Left ventricle myocardium inferior (tissue), 1 donor: Measurements from ENCODE around the gene UROC1. TPM values are rescaled to one million over a fixed set of nuclear protein-coding genes. Genes with fewer than 3 reads are reported as not detected.

Source experiments
- DNase-seq: peaks from one replicate; pipeline ENCODE4 v3.0.0-alpha.2; 2020
- H3K27ac ChIP-seq: fragments of 200-600 bp; replicated peaks from 2 replicates; pipeline ENCODE4 v1.8.0; 2021
- H3K27me3 ChIP-seq: fragments of 200-600 bp; 2 replicates; pipeline ENCODE4 v1.8.0; 2021; ENCODE audit warnings: low read depth
- H3K36me3 ChIP-seq: fragments of 200-600 bp; 2 replicates; pipeline ENCODE4 v1.8.0; 2021
- H3K4me1 ChIP-seq: fragments of 200-600 bp; 2 replicates; pipeline ENCODE4 v1.8.0; 2021
- H3K4me3 ChIP-seq: fragments of 200-600 bp; 2 replicates; pipeline ENCODE4 v1.8.0; 2021; ENCODE audit warnings: mild to moderate bottlenecking, moderate library complexity
- H3K9me3 ChIP-seq: fragments of 200-600 bp; replicated peaks from 2 replicates; pipeline ENCODE4 v1.8.0; 2021
- CTCF ChIP-seq: fragments of 200-600 bp; IDR thresholded peaks from 2 replicates; pipeline ENCODE4 v1.8.0; 2021; ENCODE audit warnings: antibody characterized with exemption, mild to moderate bottlenecking, borderline replicate concordance
- intact Hi-C: fragments of 100-400 bp; cut with micrococcal nuclease; formaldehyde crosslinking; loops from one replicate; pipeline ENCODE4 v1.11.0; 2022
- total RNA-seq: library from RNA; stranded (reverse); fragmentation: NEBNext Ultra II Directional; extraction: Animal tissue kit (Norgen Biotek cat#: 25700); gene quantifications from one replicate; pipeline ENCODE4 v1.2.1, GENCODE V29; 2021
- donor health status: DM: no; HTN: yes; CAD: no; lungs with severe emphysema.

Gene UROC1
- total RNA-seq, 1 donor from 2014 or later = not detected

- TF ChIP-seq CTCF = no peak
- H3K9me3 ChIP-seq = no peaks in the 10 kb centered on the region
- peaks cover 11% of the 10 kb centered on the region for H3K4me1 ChIP-seq
- H3K4me3 ChIP-seq = no peak overlapping the region
- intact Hi-C loops = no loop called here
- no peak overlapping the region for H3K27ac ChIP-seq
- peaks cover 49% of the 10 kb centered on the region for H3K27me3 ChIP-seq
- no peaks in the 10 kb centered on the region for H3K36me3 ChIP-seq
- no peak for DNase-seq
These were observed 27.2 kb upstream of the UROC1 start for GRCh38 chr3:126544596-126545281.

- Histone ChIP-seq H3K4me1 (peaks cover 10% of the 10 kb centered on the region), H3K4me3 (no peak overlapping the region), H3K9me3 (no peaks in the 10 kb centered on the region), H3K27me3 (peaks cover 46% of the 10 kb centered on the region), H3K27ac (no peak overlapping the region), H3K36me3 (no peaks in the 10 kb centered on the region)
- intact Hi-C loops = no loop called here
- DNase-seq = no peak
- no peak for TF ChIP-seq CTCF
These were observed 26.0 kb upstream of the UROC1 start for GRCh38 chr3:126543457-126544061.

- Histone ChIP-seq H3K27ac (no peak overlapping the region), H3K9me3 (no peaks in the 10 kb centered on the region), H3K36me3 (no peaks in the 10 kb centered on the region), H3K27me3 (peaks cover 48% of the 10 kb centered on the region), H3K4me1 (peaks cover 10% of the 10 kb centered on the region), H3K4me3 (no peak overlapping the region)
- DNase-seq = no peak
- TF ChIP-seq CTCF = no peak
- intact Hi-C loops = no loop called here
These were observed 25.0 kb upstream of the UROC1 start for GRCh38 chr3:126542340-126543241.

- no peak overlapping the region for H3K27ac ChIP-seq
- no peaks in the 10 kb centered on the region for H3K36me3 ChIP-seq
- H3K27me3 ChIP-seq = peaks cover 55% of the 10 kb centered on the region
- peaks cover 10% of the 10 kb centered on the region for H3K4me1 ChIP-seq
- H3K9me3 ChIP-seq = no peaks in the 10 kb centered on the region
- intact Hi-C loops = no loop called here
- TF ChIP-seq CTCF = no peak
- peak overlapping the region; percentile 6 for H3K4me3 ChIP-seq
- DNase-seq = no peak
These were observed 24.2 kb upstream of the UROC1 start for GRCh38 chr3:126541628-126542339.
